ENCODE data around the gene TFAP2A.

GRCh38 chr6:10420546-10421157 is 5.8 kb upstream of the TFAP2A start:
- TF ChIP-seq POLR2AphosphoS5 (IDR thresholded peaks at IDR 0.05; ENCODE audit: low read depth, low read length) (no peak), POLR2A (IDR thresholded peaks at IDR 0.05; ENCODE audit: low read depth, low read length) (no peak), TAF1 (IDR thresholded peaks at IDR 0.05; ENCODE audit: low read depth, low read length) (no peak)
